Natural killer cell (primary cell): Measurements from ENCODE around the gene GBA2. TPM values are rescaled to one million over a fixed set of nuclear protein-coding genes. Genes with fewer than 3 reads are reported as not detected.

Experiments
- ATAC-seq, 3 donors: fragments of 150-1000 bp in 2 of 3; fragments of 200-7000 bp in 1 of 3; cut with Tn5 transposase; 1 replicate in 1 of 3; 2 replicates in 2 of 3; pipeline ENCODE4 v1.10.0; 2021; ENCODE audit warnings: mild to moderate bottlenecking in 2 of 3, moderate library complexity in 2 of 3
- DNase-seq, 2 donors: peaks; one replicate each; pipeline versions ENCODE4 v3.0.0 to v3.0.0-alpha.2; 2013 to 2021; ENCODE audit warnings: mixed read lengths in 1 of 2
- H3K27ac ChIP-seq: one replicate; pipeline ENCODE4 v1.5.1; 2013; ENCODE audit warnings: mild to moderate bottlenecking, low read length
- H3K27me3 ChIP-seq: one replicate; pipeline ENCODE4 v1.6.1; 2013; ENCODE audit warnings: low read length; ENCODE audit not compliant: control insufficient read depth, insufficient read depth
- H3K36me3 ChIP-seq: one replicate; pipeline ENCODE4 v1.6.1; 2013; ENCODE audit warnings: low read length; ENCODE audit not compliant: control insufficient read depth, insufficient read depth
- H3K4me1 ChIP-seq: one replicate; pipeline ENCODE4 v1.6.1; 2013; ENCODE audit warnings: low read length; ENCODE audit not compliant: control insufficient read depth, insufficient read depth
- H3K4me3 ChIP-seq: one replicate; pipeline ENCODE4 v1.5.1; 2013; ENCODE audit warnings: low read length
- H3K9me3 ChIP-seq: one replicate; pipeline ENCODE4 v1.6.1; 2013; ENCODE audit warnings: low read length; ENCODE audit not compliant: control insufficient read depth, insufficient read depth
- H3K27ac Mint-ChIP-seq, 2 donors: one replicate each; pipeline ENCODE4 v1.8.0; 2022; ENCODE audit warnings: mild to moderate bottlenecking in 2 of 2, mixed read lengths in 2 of 2, moderate library complexity in 1 of 2
- H3K27me3 Mint-ChIP-seq, 2 donors: one replicate each; pipeline ENCODE4 v1.8.0; 2022; ENCODE audit warnings: low read depth in 2 of 2, mixed read lengths in 2 of 2
- H3K36me3 Mint-ChIP-seq: one replicate; pipeline ENCODE4 v1.8.0; 2022; ENCODE audit warnings: mixed read lengths
- H3K4me1 Mint-ChIP-seq, 2 donors: one replicate each; pipeline ENCODE4 v1.8.0; 2022; ENCODE audit warnings: mixed read lengths in 2 of 2
- H3K4me3 Mint-ChIP-seq: one replicate; pipeline ENCODE4 v1.8.0; 2022; ENCODE audit warnings: mild to moderate bottlenecking, moderate library complexity, mixed read lengths
- H3K9me3 Mint-ChIP-seq, 2 donors: one replicate each; pipeline ENCODE4 v1.8.0; 2022; ENCODE audit warnings: mixed read lengths in 2 of 2
- CTCF ChIP-seq: fragments of 200-600 bp; IDR thresholded peaks from one replicate; pipeline ENCODE4 v1.8.0; 2022; ENCODE audit warnings: antibody characterized with exemption
- WGBS: methylation state at CpG from one replicate; pipeline ENCODE4 v1.1.7; 2013; ENCODE audit warnings: missing lambda C conversion rate; ENCODE audit not compliant: insufficient coverage; 5-methylcytosine and 5-hydroxymethylcytosine counted together
- intact Hi-C: fragments of 100-400 bp; cut with micrococcal nuclease; formaldehyde crosslinking; loops from one replicate; pipeline ENCODE4 v1.14.2; 2022
- total RNA-seq, 4 donors: library from RNA; stranded (reverse); fragments of 120-200 nt in 1 of 4; gene quantifications; one replicate each; pipeline versions ENCODE4 v1.2.3 to v1.2.4, GENCODE V29; 2013 to 2022

The GBA2 gene
- total RNA-seq, 3 donors from 2014 or later (not counting 1 experiment from before 2014, with no cell fraction given) = 76.4 to 118 (median 101) TPM

GRCh38 chr9:35714579-35715252, 34.3 kb downstream of the GBA2 start:
- Histone ChIP-seq H3K27ac (no peak overlapping the region), H3K4me3 (no peak overlapping the region), H3K4me1 (peaks cover 3% of the 10 kb centered on the region), H3K27me3 (no peaks in the 10 kb centered on the region), H3K9me3 (no peaks in the 10 kb centered on the region), H3K36me3 (peaks cover 94% of the 10 kb centered on the region)
- no peak overlapping the region for H3K4me3 Mint-ChIP-seq
- TF ChIP-seq CTCF = no peak
- H3K27ac Mint-ChIP-seq = peak overlapping the region; percentile 62 to 75
- ATAC-seq (no peak), DNase-seq (no peak)
- WGBS = 97% methylated on average over 13 of the region's 13 CpGs
- intact Hi-C loops = no loop called here
- no peaks in the 10 kb centered on the region for H3K27me3 Mint-ChIP-seq
- H3K4me1 Mint-ChIP-seq = peaks cover 0 to 20% of the 10 kb centered on the region in 2 donors
- H3K9me3 Mint-ChIP-seq = no peaks in the 10 kb centered on the region
- peaks cover 14% of the 10 kb centered on the region for H3K36me3 Mint-ChIP-seq

- H3K4me1 ChIP-seq = peaks cover 3% of the 10 kb centered on the region
- no peaks in the 10 kb centered on the region for H3K9me3 Mint-ChIP-seq
- H3K27ac ChIP-seq = no peak overlapping the region
- no peak overlapping the region for H3K4me3 Mint-ChIP-seq
- peaks cover 0 to 17% of the 10 kb centered on the region in 2 donors for H3K4me1 Mint-ChIP-seq
- no peak for ATAC-seq
- no peak for DNase-seq
- H3K36me3 Mint-ChIP-seq = peaks cover 14% of the 10 kb centered on the region
- H3K4me3 ChIP-seq = no peak overlapping the region
- H3K36me3 ChIP-seq = peaks cover 91% of the 10 kb centered on the region
- H3K27me3 ChIP-seq = no peaks in the 10 kb centered on the region
- peak overlapping the region in 1 of 2 donors; percentile 75 for H3K27ac Mint-ChIP-seq
- intact Hi-C loops = no loop called here
- no peak for TF ChIP-seq CTCF
- no peaks in the 10 kb centered on the region for H3K27me3 Mint-ChIP-seq
- H3K9me3 ChIP-seq = no peaks in the 10 kb centered on the region
- WGBS = 94% methylated on average over 6 of the region's 6 CpGs
These were observed 34.9 kb downstream of the GBA2 start for GRCh38 chr9:35714123-35714522.

- H3K4me3 Mint-ChIP-seq = no peak overlapping the region
- no peak overlapping the region for H3K4me3 ChIP-seq
- H3K36me3 ChIP-seq = peaks cover 91% of the 10 kb centered on the region
- H3K27me3 ChIP-seq = no peaks in the 10 kb centered on the region
- 89% methylated on average over 3 of the region's 3 CpGs for WGBS
- peaks cover 19% of the 10 kb centered on the region for H3K36me3 Mint-ChIP-seq
- no peaks in the 10 kb centered on the region for H3K9me3 ChIP-seq
- ATAC-seq (no peak), DNase-seq (no peak)
- H3K9me3 Mint-ChIP-seq = no peaks in the 10 kb centered on the region
- intact Hi-C loops = no loop called here
- H3K27ac Mint-ChIP-seq = peak overlapping the region; percentile 31 to 75
- no peaks in the 10 kb centered on the region for H3K27me3 Mint-ChIP-seq
- H3K27ac ChIP-seq = no peak overlapping the region
- peaks cover 0 to 17% of the 10 kb centered on the region in 2 donors for H3K4me1 Mint-ChIP-seq
- H3K4me1 ChIP-seq = no peaks in the 10 kb centered on the region
- no peak for TF ChIP-seq CTCF
These were observed 35.5 kb downstream of the GBA2 start for GRCh38 chr9:35713578-35713977.
